ENCODE results near the gene OVOL1. TPM values are rescaled to one million over a fixed set of nuclear protein-coding genes. Genes with fewer than 3 reads are reported as not detected.
"Not testable (repeated sequence)": the region's sequence is repeated elsewhere in the genome, so short reads cannot be mapped to it uniquely, and the experiment has no call there.

Gene OVOL1
- total and polyA plus RNA-seq, 7 donors, result 16.6 to 30.0 (median 22.7) TPM; not detected in 4

DNA sequence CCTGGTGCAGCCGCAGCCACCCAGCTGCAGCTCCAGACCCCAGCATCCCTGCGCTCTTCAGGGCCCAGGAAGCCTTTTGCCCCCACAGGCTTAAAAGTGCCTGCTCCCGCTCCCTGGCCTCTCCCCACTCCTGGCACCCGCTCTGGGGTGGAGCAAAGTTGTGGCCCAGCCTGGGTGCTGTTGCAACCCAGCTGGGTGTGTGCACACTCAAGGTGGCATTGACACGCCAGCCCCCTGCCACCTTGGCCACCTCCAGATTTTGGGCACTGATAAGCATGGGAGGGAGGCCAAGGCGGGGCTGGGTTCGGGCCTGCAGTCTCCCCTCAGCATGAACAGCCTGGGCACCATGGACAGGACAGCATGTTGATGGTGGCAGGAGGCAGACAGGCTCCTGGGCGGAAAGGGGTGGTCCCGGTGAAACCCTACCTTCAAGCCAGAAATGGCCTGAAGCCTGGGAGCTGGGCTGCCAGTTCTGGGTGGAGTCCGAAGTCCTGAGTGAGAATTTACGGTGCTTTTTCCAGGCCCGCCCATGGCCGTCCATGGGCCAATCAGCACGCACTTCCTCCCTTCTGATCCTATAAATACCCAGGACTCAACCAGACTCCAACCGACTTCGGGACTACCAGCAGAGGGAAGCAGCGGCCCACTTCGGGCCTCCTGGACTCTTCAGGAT lies 42.7 kb upstream of the OVOL1 start:
- Histone ChIP-seq H3K36me3 (no peaks in the 10 kb centered on the region), H3K4me3 (no peak overlapping the region), H3K9me3 (no peaks in the 10 kb centered on the region), H3K27me3 (peaks cover 0 to 5% (median 0%) of the 10 kb centered on the region in 3 donors), H3K4me1 (no peaks in the 10 kb centered on the region), H3K27ac (no peak overlapping the region)
- DNase-seq, result no peak
- TF ChIP-seq EP300 (IDR thresholded peaks at IDR 0.05), result no peak
- TF ChIP-seq, protein P1, sequence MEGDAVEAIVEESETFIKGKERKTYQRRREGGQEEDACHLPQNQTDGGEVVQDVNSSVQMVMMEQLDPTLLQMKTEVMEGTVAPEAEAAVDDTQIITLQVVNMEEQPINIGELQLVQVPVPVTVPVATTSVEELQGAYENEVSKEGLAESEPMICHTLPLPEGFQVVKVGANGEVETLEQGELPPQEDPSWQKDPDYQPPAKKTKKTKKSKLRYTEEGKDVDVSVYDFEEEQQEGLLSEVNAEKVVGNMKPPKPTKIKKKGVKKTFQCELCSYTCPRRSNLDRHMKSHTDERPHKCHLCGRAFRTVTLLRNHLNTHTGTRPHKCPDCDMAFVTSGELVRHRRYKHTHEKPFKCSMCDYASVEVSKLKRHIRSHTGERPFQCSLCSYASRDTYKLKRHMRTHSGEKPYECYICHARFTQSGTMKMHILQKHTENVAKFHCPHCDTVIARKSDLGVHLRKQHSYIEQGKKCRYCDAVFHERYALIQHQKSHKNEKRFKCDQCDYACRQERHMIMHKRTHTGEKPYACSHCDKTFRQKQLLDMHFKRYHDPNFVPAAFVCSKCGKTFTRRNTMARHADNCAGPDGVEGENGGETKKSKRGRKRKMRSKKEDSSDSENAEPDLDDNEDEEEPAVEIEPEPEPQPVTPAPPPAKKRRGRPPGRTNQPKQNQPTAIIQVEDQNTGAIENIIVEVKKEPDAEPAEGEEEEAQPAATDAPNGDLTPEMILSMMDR (IDR thresholded peaks at IDR 0.05), result peak in 2 of 4 experiments; percentile 12 to 24
- intact Hi-C loops (cut with DNase I), result no loop called here
- 49 to 78% methylated on average over 18 of the region's 18 CpGs for WGBS, 2 donors

DNA sequence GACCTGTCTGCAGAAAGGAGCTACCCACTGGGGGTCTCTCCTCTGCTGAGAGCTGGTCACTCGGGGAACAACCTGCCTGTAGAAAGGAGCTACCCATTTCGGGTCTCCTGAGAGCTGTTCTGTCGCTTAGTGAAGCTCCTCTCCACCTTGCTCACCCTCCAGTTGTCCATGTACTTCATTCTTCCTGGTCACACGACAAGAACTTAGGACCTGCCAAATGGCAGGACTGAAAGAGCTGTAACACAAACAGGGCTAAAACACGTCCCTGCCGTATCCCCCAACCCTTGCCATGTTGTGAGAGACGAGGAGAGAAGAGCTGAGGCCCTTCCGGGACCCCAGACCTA lies 42.2 kb upstream of the OVOL1 start:
- Histone ChIP-seq H3K27me3 (peaks cover 0 to 5% (median 0%) of the 10 kb centered on the region in 3 donors), H3K27ac (no peak overlapping the region), H3K36me3 (no peaks in the 10 kb centered on the region), H3K9me3 (no peaks in the 10 kb centered on the region), H3K4me1 (no peaks in the 10 kb centered on the region), H3K4me3 (no peak overlapping the region)
- DNase-seq, result no peak
- TF ChIP-seq POLR2A (IDR thresholded peaks at IDR 0.05) (no peak), EP300 (IDR thresholded peaks at IDR 0.05) (no peak), POLR2AphosphoS5 (IDR thresholded peaks at IDR 0.05) (no peak)
- TF ChIP-seq, protein P1 (IDR thresholded peaks at IDR 0.05), result no peak
- intact Hi-C loops (cut with DNase I), result no loop called here
- WGBS, 2 donors, result 78 to 87% methylated on average over 8 of the region's 8 CpGs

DNA sequence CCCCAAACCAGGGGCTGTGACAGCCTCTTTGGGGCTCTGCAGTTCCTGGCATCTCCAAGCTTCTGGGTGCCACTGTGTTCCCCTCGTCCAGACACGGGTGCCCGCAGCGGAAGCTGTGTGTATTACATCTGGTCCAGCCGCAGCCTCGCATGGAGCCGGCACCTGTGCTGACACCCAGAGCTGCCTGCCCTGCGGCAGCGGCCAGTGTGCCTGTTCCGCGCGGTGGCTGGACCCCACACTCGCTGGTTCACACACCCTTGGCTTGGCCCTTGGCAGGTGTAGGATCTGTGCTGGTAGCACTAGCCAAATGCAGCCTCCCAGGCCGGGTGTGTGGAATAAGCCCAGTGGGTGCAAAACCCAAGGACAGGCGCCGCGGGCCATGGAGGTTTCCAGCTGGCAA lies 41.8 kb upstream of the OVOL1 start:
- TF ChIP-seq POLR2AphosphoS5 (IDR thresholded peaks at IDR 0.05), result no peak
- TF ChIP-seq POLR2A (IDR thresholded peaks at IDR 0.05), result no peak
- TF ChIP-seq EP300 (IDR thresholded peaks at IDR 0.05), result no peak
- TF ChIP-seq, protein P1 (IDR thresholded peaks at IDR 0.05), result no peak
- no peak for DNase-seq
- intact Hi-C loops (cut with DNase I), result no loop called here

DNA sequence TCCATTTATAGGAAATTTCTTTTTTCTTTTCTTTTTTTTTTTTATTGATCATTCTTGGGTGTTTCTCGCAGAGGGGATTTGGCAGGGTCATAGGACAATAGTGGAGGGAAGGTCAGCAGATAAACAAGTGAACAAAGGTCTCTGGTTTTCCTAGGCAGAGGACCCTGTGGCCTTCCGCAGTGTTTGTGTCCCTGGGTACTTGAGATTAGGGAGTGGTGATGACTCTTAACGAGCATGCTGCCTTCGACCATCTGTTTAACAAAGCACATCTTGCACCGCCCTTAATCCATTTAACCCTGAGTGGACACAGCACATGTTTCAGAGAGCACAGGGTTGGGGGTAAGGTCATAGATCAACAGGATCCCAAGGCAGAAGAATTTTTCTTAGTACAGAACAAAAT lies 24.7 kb upstream of the OVOL1 start:
- H3K4me1 ChIP-seq; intact Hi-C loops (cut with DNase I); H3K27ac ChIP-seq; H3K27me3 ChIP-seq; H3K36me3 ChIP-seq; H3K4me3 ChIP-seq; H3K9me3 ChIP-seq; DNase-seq: not testable (repeated sequence)
- WGBS, 2 donors, result 48 to 77% methylated on average over 5 of the region's 5 CpGs

More for the DNA sequence above, 41.8 kb upstream of the OVOL1 start:
- no peak overlapping the region for H3K27ac ChIP-seq
- no peaks in the 10 kb centered on the region for H3K36me3 ChIP-seq
- H3K9me3 ChIP-seq, result no peaks in the 10 kb centered on the region
- no peak overlapping the region for H3K4me3 ChIP-seq
- WGBS, 2 donors, result 94 to 95% methylated on average over 17 of the region's 17 CpGs
- peaks cover 0 to 5% (median 0%) of the 10 kb centered on the region in 3 donors for H3K27me3 ChIP-seq
- no peaks in the 10 kb centered on the region for H3K4me1 ChIP-seq

DNA sequence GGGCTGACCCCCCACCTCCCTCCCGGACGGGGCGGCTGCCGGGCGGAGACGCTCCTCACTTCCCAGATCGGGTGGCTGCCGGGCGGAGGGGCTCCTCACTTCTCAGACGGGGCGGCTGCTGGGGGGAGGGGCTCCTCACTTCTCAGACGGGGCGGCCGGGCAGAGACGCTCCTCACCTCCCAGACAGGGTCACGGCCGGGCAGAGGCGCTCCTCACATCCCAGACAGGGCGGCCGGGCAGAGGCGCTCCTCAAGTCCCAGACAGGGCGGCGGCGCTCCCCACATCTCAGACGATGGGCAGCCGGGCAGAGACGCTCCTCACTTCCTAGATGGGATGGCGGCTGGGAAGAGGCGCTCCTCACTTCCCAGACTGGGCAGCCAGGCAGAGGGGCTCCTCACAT lies 24.0 kb upstream of the OVOL1 start:
- H3K9me3 ChIP-seq; H3K4me1 ChIP-seq; H3K27me3 ChIP-seq; DNase-seq; H3K36me3 ChIP-seq; intact Hi-C loops (cut with DNase I); H3K27ac ChIP-seq; H3K4me3 ChIP-seq: not testable (repeated sequence)
- 90 to 93% methylated on average over 22 to 29 of the region's 29 CpGs for WGBS, 2 donors

DNA sequence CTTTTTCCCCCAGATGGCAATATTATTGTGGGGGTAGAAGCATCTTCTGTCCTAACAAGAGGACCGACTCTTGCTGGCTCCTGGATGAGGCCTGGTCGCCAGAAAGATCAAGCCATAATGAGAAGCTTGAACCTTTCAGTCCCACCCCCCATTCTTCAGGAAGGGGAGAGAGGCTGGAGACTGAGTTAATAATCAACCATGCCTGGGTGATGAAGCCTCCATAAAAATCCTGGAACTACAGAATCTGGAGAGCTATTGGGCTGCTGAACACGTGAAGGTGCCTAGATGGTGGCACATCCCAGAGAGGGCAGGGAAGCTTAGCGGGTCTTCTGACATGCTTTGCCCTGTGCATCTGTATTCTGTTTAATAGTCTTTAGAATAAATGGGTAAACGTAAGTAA lies 22.4 kb upstream of the OVOL1 start:
- Histone ChIP-seq H3K4me1 (no peaks in the 10 kb centered on the region), H3K4me3 (no peak overlapping the region), H3K9me3 (no peaks in the 10 kb centered on the region), H3K27ac (no peak overlapping the region), H3K36me3 (no peaks in the 10 kb centered on the region), H3K27me3 (no peaks in the 10 kb centered on the region)
- WGBS, 2 donors, result 13 to 63% methylated on average over 5 of the region's 5 CpGs
- intact Hi-C loops (cut with DNase I), result no loop called here
- TF ChIP-seq EP300 (IDR thresholded peaks at IDR 0.05) (no peak), POLR2A (IDR thresholded peaks at IDR 0.05) (no peak), POLR2AphosphoS5 (IDR thresholded peaks at IDR 0.05) (no peak)
- TF ChIP-seq, protein P1 (IDR thresholded peaks at IDR 0.05), result no peak
- no peak for DNase-seq

Data from sigmoid colon (tissue), 7 donors.